Measurements from ENCODE around the gene LTB4R2.

Gene LTB4R2

DNA sequence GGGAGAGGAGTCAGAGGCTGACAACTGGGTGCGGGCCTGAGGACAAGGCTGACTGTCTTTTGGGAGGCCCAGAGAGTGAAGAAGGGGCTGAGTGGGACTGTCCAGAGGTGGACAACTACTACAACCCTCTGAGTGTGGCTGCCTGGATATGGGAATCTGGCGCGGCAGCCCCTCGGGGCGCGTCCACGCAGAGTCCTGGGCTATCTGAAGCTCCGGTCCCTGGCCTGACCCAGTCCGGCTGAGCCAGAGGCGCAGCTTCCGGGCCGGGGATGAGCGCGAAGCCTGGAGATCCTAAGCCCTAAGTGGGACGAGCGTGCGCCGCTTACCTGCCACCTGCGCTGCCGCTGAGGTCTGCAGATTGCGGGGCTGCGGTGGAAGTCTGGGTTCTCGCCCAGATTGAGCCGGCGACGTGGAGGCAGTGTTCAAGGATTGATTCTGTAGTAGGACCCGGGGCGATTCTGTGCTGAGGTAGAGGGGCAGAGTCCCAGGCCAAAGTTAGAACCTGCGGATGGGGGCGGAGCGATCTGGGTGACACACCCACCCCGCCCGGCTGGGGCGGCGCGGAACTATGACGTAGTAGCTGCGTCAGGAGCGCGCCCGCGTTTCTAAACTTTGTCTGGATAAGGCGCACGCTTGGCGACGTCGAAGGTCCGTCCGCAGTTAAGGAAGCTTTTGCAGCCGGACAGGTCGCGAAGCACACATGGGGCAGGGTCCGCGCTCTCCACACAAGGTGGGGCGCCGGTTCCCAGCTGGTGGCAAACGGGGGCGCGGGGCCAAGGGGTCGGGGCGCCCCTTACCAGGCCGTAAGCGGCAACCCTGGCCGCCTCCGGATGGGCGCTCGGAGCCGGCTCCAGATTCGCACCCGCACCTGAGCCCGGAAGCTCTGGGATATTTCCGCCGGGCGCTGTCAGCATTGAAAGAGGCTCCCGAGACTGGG is 10.4 kb upstream of the LTB4R2 start, which contains the start of the genes DHRS1 and NOP9:
Gene DHRS1 (minus strand): TSS at position 526 of the 937 bp plus-strand sequence. CDS start 674 bp downstream, outside the sequence.
Gene NOP9 (plus strand): TSS at position 596 of the 937 bp plus-strand sequence. CDS start 105 bp downstream, at position 701.
- peak; percentile 86 for DNase-seq

DNA sequence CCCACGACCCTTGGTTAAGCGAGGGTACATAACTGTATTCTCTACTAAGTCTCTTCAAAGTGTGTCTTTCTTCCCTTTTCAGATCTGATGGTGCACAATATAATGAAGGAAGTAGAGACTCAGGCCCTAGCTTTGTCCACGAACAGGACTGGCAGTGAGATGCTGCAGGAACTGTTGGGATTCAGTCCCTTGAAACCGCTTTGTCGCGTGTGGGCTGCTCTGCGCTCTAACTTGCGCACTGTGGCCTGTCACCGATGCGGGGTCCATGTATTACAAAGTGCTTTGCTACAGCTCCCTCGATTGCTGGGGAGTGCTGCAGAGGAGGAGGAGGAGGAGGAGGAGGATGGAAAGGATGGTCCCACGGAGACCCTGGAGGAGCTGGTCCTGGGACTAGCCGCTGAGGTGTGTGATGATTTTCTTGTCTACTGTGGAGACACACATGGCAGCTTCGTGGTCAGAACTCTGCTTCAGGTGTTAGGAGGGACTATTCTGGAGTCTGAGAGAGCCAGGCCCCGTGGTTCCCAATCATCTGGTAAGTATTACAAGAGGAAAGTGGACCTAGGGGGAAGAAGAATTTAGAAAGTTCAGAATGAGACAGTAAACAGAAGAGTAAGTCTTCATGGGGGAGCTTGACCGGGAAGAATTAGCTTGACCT is 9.5 kb upstream of the LTB4R2 start:
- DNase-seq, result no peak

DNA sequence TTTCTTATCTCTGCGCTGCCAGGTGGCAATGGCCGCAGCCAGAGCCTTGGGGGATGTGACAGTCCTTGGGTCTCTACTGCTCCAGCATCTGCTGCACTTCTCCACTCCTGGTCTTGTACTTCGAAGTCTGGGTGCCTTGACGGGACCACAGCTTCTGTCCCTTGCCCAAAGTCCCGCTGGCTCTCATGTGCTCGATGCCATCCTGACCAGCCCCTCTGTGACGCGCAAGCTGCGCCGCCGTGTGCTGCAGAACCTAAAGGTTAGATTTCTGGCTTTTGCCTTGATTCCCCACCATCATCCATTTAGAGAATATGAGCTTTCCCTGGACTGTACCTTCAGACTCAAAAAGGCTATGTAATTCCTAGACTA is 5.9 kb upstream of the LTB4R2 start:
- no peak for DNase-seq

DNA sequence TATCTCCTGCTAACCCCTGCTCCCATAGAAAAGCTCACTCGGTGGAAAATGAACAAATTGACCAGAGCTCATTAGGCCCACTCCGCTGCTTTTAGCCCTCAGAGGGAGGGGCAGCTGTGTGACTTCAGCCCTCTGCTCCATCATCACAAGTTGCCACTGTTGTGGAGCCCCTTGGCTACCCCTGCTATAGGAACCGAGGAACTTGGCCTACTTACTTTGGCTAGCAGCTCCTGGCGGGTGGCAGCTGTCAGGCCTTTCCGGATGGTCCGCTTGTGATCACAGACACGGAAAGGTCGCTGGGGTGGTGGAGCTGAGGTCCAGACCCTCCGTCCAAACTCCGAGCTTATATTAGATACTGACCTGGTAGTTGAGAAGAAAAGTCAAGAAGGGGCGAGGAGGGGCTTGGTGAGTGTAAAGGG is 2.8 kb upstream of the LTB4R2 start:
- DNase-seq, result no peak

DNA sequence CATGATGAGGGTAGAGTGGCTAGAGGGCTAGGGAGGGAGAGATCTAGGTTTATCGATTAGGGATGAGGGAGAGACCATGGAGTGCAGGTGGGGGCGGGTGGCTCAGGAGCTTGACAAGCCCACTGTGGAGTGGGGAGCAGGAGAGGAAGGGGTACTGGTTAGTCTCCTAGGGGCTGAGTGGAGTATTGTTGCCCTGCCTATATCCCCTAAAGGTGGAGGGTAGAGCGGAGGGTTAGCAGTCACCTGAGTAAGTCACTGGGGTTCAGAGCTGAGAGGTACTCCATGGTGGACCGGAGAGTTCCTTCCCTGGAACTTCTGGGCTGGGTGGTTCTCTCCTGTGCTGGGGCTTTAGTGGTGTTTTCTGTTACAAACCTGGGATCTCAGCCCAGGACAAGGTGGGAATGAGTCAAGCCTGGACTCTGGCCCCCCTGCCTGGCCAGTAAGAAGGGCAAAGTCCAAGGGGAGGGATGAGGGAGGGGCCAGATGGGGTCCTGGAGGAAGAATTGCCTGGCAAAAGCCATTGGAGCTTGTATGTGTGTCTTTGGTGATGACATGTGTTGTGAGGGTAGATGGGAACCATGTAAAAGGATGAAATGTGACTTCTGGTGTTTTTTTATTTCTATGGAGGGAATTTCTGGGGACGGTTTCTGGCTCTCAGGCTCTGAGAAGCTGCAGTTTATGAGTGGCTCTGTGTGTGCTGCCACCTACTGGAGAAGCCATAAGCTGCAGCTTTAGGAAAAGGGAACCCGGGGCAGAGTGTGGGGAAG is 2.2 kb upstream of the LTB4R2 start, which contains the start of gene CIDEB:
Gene CIDEB (minus strand): TSS at position 403 of the 767 bp plus-strand sequence. CDS start 119 bp downstream, at position 284.
- peak; percentile 51 for DNase-seq

DNA sequence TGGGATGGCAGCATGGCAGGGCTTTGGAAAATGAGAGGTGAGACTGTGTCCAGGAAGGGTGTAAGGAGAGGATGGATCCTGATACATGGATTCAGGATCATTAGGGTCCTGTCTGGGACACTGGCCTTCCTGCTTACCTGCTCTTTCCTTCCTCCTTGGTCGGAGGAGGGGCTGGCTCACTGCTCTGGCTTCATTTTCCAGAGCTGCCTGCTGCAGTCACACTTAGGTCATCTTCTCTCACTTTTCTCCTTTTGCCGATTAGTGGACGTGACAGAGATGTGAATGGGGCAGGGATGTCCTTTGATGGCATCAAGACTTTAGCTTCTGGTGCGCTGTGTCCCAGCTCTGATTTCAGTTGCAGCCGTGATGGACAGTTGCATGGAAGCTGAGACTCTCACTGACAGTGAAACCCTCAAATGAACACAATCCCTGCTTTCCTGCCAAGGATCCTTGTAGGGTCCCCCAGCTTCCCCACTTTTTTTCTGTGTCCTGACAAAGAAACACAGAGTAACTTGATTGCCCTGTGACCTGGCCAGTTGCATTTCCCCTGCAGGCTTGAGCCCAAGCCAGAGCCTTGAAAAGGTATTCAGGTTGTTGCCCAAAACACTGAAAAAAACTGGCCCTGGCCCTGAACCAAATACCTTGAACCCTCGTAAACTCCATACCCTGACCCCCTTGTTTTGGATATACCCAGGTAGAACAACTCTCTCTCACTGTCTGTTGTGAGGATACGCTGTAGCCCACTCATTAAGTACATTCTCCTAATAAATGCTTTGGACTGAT is 1.4 kb upstream of the LTB4R2 start:
- DNase-seq, result no peak

DNA sequence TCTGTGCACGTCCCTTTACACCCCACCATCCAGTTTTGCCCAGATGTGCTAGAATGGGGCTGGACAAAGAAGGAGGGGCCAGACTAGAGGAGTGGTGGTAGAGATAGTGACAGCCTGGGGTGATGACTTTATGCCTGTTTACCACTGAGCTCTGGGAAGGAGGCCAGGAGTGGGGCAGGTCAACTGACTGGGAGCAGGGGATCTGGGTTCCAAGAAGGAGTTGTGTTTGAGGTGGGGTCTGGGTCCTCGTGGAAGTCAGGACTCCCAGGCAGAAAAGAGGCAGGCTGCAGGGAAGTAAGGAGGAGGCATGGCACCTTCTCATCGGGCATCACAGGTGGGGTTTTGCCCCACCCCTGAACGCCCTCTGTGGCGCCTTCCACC is 315 bp downstream of the LTB4R2 start:
- no peak for DNase-seq

DNA sequence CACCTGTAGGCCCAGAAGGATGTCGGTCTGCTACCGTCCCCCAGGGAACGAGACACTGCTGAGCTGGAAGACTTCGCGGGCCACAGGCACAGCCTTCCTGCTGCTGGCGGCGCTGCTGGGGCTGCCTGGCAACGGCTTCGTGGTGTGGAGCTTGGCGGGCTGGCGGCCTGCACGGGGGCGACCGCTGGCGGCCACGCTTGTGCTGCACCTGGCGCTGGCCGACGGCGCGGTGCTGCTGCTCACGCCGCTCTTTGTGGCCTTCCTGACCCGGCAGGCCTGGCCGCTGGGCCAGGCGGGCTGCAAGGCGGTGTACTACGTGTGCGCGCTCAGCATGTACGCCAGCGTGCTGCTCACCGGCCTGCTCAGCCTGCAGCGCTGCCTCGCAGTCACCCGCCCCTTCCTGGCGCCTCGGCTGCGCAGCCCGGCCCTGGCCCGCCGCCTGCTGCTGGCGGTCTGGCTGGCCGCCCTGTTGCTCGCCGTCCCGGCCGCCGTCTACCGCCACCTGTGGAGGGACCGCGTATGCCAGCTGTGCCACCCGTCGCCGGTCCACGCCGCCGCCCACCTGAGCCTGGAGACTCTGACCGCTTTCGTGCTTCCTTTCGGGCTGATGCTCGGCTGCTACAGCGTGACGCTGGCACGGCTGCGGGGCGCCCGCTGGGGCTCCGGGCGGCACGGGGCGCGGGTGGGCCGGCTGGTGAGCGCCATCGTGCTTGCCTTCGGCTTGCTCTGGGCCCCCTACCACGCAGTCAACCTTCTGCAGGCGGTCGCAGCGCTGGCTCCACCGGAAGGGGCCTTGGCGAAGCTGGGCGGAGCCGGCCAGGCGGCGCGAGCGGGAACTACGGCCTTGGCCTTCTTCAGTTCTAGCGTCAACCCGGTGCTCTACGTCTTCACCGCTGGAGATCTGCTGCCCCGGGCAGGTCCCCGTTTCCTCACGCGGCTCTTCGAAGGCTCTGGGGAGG is 985 bp downstream of the LTB4R2 start, which contains the start of gene LTB4R:
Gene LTB4R (plus strand): TSS at position 857 of the 959 bp plus-strand sequence. CDS start 4,150 bp downstream, outside the sequence.
- peak; percentile 65 for DNase-seq

DNA sequence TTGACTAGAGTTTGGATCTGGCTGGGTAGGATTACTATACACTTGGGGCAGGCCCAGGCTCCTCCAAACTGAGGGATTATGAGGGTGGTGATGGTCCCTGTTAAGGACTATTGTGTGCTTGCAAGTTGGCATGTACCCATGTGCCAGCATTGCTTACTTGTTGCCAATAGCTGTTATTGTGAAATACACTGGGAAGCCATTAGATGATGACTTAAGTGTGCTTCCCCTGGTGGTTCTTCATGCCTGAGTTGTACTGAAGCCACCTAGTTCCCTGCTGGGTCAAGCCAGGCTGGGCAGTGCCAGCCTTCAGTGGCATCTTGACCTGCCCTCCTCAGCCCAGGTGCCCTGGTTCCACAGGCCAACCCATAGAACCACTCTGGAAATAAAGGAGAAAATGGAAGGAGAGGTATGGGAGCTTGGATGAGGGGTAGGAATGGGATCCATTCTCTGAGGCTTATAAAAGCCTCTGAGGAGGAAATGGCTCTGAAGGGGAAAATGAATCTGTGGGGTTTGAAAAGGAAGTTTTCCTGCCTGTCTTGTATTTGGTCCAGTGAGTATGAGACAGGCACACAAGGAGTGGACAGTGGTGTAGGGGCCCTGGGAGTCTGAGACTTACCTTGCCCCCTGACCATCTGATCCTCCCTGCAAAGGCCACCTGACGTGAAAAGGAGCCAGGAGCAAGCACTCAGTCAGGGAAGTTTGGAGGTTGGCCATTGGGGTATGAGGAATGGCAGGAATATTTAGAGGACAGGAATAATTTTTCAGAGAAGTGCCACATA is 2.1 kb downstream of the LTB4R2 start:
- no peak for DNase-seq

DNA sequence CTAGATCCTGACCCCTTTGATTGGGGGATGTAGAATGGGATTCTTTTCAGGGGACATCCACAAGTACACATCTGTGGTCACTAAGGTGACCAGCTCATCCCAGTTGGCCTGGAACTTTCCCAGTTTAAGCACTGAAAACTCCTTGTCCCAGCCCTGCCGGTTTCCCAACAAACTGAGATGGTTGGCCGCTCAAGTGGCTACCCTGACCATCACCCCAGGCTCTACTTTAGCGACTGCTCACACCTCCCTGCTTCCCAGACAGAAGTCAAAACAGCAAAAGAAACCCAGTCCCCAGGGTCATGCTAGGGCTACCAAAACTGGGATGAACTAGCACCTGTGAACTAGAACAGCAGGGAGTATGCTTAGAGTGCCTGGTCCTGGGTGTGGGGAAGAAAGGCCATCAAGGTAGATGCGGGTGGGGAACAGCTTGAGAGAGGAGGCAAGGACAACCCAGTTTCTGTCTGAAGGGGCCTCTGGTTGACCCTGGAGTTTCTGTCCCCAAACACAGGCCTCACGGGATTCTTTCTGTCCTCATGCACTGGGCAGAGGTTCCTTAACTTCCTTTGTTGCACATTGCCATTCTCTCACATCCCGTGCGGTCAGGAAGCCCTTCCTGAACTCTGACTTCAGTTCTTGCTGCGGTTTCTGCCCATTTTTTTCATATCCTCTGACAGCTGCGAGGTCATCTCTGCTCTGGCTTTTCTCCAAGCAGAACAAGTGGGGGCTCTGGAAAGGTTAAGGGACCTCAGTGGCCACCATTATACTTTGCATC is 3.0 kb downstream of the LTB4R2 start:
- no peak for DNase-seq

DNA sequence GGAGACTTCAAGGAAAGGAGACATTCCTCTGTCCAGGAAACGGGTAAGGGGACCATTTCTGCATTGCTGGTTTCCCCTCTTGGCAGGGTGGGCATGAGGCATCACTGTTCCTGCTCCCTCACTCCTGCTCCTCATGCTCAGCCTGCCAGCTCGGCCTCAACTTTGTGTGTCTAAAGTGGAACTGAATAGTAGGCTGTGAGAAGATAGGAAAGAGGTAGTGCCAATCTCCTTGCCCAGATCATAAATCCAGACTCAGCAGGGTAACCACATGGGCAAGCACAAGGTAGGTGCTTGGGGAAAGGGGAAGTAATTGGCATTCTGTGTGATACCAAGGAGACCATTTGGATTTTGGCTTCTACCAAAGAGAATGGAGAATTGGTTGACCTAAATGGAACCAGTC is 4.0 kb downstream of the LTB4R2 start:
- DNase-seq, result no peak

DNA sequence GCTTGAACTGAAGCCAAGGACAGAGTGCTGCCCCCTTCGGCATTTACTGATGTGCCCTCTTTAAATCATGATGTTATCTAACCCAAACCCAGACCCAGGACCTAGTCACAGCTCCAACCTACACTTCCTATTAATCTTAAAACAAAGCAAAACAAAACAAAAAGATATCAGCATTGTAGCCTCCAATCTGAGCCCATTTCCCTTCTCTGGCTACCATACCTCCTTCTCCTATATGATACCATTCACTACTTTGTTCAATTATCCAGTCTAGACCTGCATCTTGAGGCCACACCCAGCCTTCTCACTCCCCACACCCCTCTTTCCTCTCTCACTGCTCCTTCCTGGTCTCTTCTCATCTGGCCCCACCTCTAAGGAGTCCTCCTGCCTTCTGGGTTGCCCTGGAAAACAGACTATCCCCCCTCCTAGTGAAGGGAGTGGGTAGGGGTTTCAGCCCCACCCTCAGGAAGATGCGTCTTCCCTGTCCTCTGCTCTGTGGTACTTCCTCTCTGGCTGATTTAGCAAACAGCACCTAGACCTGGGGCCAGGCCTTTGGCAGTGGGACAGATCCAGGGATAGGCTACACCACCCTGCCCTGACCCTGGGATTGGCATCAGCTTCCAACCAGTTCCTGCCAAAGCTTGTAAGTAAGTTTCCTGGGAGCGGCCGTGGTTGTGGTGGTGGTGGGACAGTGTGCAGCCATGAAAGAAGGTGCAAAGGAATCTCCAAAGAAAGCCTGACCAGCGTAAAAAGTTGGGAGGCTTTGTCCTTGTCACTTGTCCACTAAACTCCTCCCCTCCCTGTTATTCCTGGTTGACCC is 4.6 kb downstream of the LTB4R2 start:
- DNase-seq, result no peak

DNA sequence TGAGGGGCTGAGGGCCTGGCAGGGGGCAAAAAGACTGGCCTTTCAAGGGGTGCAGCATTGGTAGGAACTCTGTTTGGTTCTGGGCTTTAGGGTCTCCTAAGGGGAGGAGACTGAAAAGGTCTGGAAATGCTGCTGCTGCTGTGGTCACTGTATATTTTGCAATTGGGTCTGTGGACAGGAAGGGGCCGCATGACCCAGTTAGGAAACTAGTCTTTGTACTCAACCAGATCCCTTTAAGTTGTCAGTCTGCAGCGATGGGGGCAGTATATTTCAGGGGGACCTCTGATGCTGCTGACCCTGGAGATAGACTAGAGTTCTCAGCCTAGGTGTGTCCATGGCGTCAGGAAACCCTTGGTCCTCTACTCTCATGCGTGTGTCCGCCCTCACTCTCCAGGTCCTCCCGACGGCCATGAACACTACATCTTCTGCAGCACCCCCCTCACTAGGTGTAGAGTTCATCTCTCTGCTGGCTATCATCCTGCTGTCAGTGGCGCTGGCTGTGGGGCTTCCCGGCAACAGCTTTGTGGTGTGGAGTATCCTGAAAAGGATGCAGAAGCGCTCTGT is 5.4 kb downstream of the LTB4R2 start:
- DNase-seq, result no peak

DNA sequence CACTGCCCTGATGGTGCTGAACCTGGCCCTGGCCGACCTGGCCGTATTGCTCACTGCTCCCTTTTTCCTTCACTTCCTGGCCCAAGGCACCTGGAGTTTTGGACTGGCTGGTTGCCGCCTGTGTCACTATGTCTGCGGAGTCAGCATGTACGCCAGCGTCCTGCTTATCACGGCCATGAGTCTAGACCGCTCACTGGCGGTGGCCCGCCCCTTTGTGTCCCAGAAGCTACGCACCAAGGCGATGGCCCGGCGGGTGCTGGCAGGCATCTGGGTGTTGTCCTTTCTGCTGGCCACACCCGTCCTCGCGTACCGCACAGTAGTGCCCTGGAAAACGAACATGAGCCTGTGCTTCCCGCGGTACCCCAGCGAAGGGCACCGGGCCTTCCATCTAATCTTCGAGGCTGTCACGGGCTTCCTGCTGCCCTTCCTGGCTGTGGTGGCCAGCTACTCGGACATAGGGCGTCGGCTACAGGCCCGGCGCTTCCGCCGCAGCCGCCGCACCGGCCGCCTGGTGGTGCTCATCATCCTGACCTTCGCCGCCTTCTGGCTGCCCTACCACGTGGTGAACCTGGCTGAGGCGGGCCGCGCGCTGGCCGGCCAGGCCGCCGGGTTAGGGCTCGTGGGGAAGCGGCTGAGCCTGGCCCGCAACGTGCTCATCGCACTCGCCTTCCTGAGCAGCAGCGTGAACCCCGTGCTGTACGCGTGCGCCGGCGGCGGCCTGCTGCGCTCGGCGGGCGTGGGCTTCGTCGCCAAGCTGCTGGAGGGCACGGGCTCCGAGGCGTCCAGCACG is 6.1 kb downstream of the LTB4R2 start:
- DNase-seq, result no peak

DNA sequence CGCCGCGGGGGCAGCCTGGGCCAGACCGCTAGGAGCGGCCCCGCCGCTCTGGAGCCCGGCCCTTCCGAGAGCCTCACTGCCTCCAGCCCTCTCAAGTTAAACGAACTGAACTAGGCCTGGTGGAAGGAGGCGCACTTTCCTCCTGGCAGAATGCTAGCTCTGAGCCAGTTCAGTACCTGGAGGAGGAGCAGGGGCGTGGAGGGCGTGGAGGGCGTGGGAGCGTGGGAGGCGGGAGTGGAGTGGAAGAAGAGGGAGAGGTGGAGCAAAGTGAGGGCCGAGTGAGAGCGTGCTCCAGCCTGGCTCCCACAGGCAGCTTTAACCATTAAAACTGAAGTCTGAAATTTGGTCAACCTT is 6.6 kb downstream of the LTB4R2 start:
- no peak for DNase-seq

DNA sequence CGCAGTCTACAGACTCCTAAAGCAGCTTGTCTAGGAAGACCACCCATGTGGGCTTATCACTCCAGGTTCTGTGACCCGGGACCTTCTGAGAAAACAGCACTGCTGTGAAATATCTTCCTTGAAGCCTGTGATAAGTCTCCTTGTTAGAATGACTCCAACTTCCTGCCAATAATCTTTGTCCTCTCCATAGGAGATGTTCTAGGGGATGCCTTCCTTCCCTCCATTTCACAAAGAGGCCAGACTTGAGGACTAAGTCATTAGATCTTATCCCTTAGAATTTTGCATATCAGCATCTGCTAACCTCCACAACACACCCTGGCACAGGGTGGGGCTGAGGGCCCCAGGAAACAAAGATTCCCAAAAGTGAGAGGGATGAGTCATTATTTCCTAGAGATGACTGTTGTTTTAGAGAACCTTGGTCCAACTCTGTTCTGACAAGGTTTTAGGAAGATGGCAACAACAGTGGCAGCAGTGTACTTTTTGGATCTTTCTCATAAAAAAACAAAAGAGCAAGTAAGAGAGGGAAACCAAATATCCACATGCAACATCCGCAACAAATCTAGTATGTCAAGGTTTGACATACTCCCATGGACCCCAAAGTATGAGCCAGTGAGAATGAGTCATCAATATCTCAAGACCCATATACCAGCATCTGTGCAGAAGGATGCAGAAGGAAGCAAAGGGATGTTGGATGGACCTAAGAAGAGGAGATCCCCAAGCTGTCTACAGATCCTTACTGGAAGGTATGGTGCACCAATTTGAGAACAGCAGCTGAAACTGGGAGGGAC is 7.4 kb downstream of the LTB4R2 start:
- DNase-seq, result no peak

All from fibroblast of skin of abdomen (primary cell).